SJSA1 (cell line): ENCODE measurements around the gene CMTM2. TPM values are rescaled to one million over a fixed set of nuclear protein-coding genes. Genes with fewer than 3 reads are reported as not detected.
"Not testable (repeated sequence)": the region's sequence is repeated elsewhere in the genome, so short reads cannot be mapped to it uniquely, and the experiment has no call there.

ENCODE experiments used
- DNase-seq, 2 experiments: peaks; one replicate each; pipeline ENCODE4 v3.0.0-alpha.2; 2015 to 2020; ENCODE audit warnings: low spot score in 2 of 2, low read depth in 1 of 2
- H3K27ac ChIP-seq: fragments of 250-450 bp; sonication (Bioruptor Pico); 2 replicates; pipeline ENCODE4 v1.5.1; 2020; ENCODE audit warnings: mild to moderate bottlenecking, moderate library complexity
- H3K27me3 ChIP-seq: fragments of 250-450 bp; sonication (Bioruptor Pico); replicated peaks from 2 replicates; pipeline ENCODE4 v1.5.1; 2020; ENCODE audit warnings: mild to moderate bottlenecking, moderate library complexity
- H3K36me3 ChIP-seq: fragments of 250-450 bp; sonication (Bioruptor Pico); 2 replicates; pipeline ENCODE4 v1.5.1; 2020; ENCODE audit warnings: mild to moderate bottlenecking
- H3K4me1 ChIP-seq: fragments of 250-450 bp; sonication (Bioruptor Pico); replicated peaks from 2 replicates; pipeline ENCODE4 v1.6.1; 2021; ENCODE audit warnings: mild to moderate bottlenecking
- H3K4me3 ChIP-seq: fragments of 250-450 bp; sonication (Bioruptor Pico); 2 replicates; pipeline ENCODE4 v1.5.1; 2020; ENCODE audit warnings: mild to moderate bottlenecking
- H3K9me3 ChIP-seq: fragments of 250-450 bp; sonication (Bioruptor Pico); replicated peaks from 2 replicates; pipeline ENCODE4 v1.5.1; 2020; ENCODE audit warnings: mild to moderate bottlenecking
- total RNA-seq: library from RNA; depleted of rRNA; stranded (reverse); fragments of >200 nt; shearing (Covaris generic); gene quantifications from 2 replicates; pipeline ENCODE4 v1.2.3, GENCODE V29; 2014

Gene CMTM2
- total RNA-seq, 1 experiment from 2014 or later, result not detected

GRCh38 chr16:66601471-66601870 lies 22.2 kb downstream of the CMTM2 start:
- Histone ChIP-seq H3K27ac (no peak overlapping the region), H3K36me3 (peaks cover 7% of the 10 kb centered on the region), H3K4me3 (no peak overlapping the region), H3K27me3 (no peaks in the 10 kb centered on the region), H3K4me1 (peaks cover 16% of the 10 kb centered on the region), H3K9me3 (no peaks in the 10 kb centered on the region)
- no peak for DNase-seq

DNA sequence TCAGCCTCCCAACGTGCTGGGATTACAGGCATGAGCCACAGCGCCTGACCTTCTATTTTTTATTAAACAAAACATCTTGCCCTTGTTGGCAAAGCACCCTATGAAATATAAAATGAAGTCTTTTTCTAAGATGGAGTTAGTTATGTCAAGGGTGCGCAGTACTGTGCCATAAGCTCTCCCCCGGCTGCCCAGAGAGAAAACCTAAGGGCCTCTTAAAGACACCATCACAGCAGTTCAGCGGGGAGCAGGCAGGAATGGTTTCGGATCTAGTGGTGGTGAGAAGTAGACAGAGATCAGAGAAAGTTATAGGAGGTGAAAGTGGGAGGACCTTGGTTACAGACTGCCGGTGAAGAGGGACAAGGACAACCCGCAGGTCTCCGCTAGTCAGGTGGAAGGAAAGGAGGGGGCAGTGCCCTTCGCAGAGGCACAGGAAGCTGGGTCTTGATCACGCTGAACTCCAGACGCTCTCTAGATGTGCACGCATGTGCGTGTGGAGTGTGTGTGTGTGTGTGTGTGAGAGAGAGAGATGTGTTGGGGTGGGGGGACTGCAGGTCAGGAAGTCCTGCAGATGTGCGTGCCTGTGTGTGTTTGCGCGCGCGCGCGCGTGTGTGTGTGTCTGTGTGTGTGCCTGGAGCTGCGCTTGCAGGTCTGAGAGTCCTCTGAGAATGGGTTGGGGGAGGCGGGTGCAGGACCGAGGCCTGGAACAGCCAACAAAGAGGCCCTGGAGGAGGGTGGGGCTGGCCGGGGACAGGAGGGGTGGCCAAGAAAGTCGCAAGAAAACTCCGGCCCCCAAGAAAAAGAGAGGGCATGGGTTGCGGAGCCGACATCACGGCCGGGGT lies 24.5 kb downstream of the CMTM2 start:
- H3K4me3 ChIP-seq, result peak overlapping the region; percentile 92
- peak; percentile 74 to 75 for DNase-seq
- H3K9me3 ChIP-seq, result no peaks in the 10 kb centered on the region
- peak overlapping the region; percentile 56 for H3K27ac ChIP-seq
- H3K36me3 ChIP-seq, result peaks cover 14% of the 10 kb centered on the region
- peaks cover 21% of the 10 kb centered on the region for H3K4me1 ChIP-seq
- no peaks in the 10 kb centered on the region for H3K27me3 ChIP-seq

DNA sequence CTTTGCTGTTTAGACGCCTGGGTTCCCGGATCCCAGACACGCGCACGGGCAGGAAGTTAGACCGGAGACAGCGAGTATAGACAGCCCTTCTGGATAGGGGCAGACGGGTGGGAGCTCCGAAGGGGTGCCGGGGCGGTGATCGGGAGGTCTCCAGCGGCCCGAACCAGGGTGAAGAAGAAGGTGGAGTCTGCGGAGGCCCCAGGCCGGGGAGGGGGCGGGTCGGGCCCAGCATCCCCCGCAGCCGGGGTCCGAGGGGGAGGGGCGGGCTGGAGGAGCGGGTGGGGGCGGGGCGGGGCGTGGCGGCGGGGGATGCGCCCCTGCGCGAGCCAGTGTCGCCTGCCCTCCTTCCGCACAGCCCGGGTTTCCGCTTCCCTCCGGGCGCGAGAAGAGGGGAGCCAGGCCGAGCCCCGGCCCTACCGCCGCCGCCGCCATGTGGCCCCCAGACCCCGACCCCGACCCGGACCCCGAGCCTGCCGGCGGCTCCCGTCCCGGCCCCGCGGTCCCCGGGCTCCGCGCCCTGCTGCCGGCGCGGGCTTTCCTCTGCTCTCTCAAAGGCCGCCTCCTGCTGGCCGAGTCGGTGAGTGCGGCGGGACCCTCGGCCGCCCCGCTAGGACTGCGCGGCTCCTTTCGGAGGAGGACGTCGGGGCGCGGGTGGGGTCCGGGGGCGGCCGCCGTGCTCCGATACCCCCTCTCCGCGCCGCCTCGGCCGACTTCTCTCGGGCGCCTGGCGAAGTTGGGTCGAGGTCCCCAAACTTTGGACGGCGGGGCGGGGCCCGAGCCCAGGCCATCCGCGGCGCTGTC lies 25.3 kb downstream of the CMTM2 start, which contains the start of gene CMTM3:
Gene CMTM3, plus strand, starts transcription at position 329 of the 801 bp plus-strand sequence. Its CDS starts 102 bp downstream, at position 431.
- Histone ChIP-seq H3K4me1 (peaks cover 24% of the 10 kb centered on the region), H3K4me3 (peak within 1 kb of the TSS; percentile 92), H3K27me3 (no peaks in the 10 kb centered on the region), H3K36me3 (peaks cover 22% of the 10 kb centered on the region), H3K9me3 (no peaks in the 10 kb centered on the region), H3K27ac (peak within 1 kb of the TSS; percentile 85)
- DNase-seq, result peak; percentile 72 to 73

- Histone ChIP-seq H3K36me3 (peaks cover 30% of the 10 kb centered on the region), H3K4me1 (peaks cover 24% of the 10 kb centered on the region), H3K27ac (peak overlapping the region; percentile 85), H3K9me3 (no peaks in the 10 kb centered on the region), H3K4me3 (peak overlapping the region; percentile 92), H3K27me3 (no peaks in the 10 kb centered on the region)
- DNase-seq, result peak; percentile 66 to 72
Observed at GRCh38 chr16:66605177-66605978, 26.1 kb downstream of the CMTM2 start.

DNA sequence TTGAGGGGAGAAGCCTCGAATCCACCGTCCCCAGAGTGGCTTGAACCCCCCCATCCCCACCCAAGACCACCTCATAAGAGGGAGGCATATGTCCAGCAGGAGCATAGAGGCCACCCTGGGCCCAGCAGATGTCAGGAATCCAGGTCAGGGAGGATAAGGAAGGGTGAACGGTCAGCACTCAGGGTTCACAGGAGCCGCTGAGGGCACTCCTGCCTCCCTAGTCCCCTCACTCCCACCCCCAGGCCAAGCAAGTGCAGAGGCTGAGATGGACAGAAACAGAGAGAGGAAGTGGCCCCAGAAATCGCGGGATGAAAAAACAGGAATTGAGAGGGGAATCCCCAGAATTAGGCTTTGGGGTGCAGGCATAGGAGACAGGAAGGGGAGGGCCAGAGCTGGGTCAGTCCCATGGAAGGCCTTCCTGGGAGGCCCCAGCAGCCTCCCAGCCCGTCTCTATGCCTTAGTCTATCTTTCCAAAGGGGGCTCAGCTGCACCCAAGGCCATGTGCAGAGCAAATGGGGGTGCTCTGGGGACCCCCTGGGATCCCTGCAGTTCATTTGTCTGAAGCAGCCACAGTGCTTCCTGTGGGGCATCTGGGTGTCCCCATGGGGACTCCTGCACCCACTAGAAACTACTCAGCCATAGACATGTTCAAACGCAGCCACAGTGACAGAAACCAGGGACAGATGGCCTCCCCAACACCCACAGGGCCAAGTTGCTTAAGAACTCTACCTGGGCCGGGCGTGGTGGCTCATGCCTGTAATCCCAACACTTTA lies 26.9 kb downstream of the CMTM2 start:
- no peak for DNase-seq
- Histone ChIP-seq H3K27ac (no peak overlapping the region), H3K36me3 (peaks cover 38% of the 10 kb centered on the region), H3K4me1 (peaks cover 24% of the 10 kb centered on the region), H3K27me3 (no peaks in the 10 kb centered on the region), H3K4me3 (peak overlapping the region; percentile 92), H3K9me3 (no peaks in the 10 kb centered on the region)

GRCh38 chr16:66608241-66609138 lies 29.2 kb downstream of the CMTM2 start:
- Histone ChIP-seq H3K36me3 (peaks cover 61% of the 10 kb centered on the region), H3K4me3 (no peak overlapping the region), H3K4me1 (peaks cover 24% of the 10 kb centered on the region), H3K9me3 (no peaks in the 10 kb centered on the region), H3K27ac (0 out of 2 replicates have a peak overlapping the region, but pooled peaks have one; percentile 11), H3K27me3 (no peaks in the 10 kb centered on the region)
- DNase-seq, result peak; percentile 80 to 91

GRCh38 chr16:66609139-66609510 lies 29.9 kb downstream of the CMTM2 start:
- Histone ChIP-seq H3K9me3 (no peaks in the 10 kb centered on the region), H3K4me3 (no peak overlapping the region), H3K36me3 (peaks cover 65% of the 10 kb centered on the region), H3K27ac (no peak overlapping the region), H3K4me1 (peaks cover 18% of the 10 kb centered on the region), H3K27me3 (no peaks in the 10 kb centered on the region)
- DNase-seq, result no peak

DNA sequence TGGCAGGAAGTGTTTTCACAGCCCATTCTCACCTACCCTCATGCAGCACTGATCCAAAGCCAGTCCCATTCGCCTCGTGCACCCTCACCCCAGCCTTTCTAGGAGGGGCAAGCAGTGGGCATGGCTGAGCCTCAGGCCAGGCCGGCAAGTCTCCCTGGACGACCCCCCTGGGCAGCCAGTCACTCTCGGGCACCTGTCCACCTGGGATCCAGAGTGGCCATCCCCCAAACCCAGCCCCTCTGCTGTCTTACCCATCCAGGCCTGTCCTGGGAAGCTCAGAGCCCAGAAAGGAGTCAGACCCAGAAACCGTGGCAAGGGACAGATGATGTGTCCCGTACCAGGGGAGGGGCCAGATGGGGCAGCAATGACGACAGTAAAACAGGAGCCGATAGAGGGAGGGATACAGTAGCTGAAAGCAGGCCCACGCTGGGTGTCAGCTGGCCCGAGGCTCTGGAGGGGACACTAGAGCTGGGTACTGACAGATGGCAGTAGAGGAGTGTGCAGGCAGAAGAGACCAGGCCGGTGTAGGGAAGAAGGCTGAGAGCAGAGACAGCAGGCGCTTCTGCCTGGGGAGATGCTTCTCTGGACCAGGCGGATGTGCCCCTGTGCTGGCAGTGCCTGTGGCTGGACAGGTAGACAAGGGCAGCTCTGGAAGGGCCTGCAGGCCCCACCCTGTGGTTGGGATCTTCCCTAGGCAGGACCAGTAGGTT lies 31.0 kb downstream of the CMTM2 start:
- peaks cover 17% of the 10 kb centered on the region for H3K4me1 ChIP-seq
- no peaks in the 10 kb centered on the region for H3K27me3 ChIP-seq
- DNase-seq, result no peak
- no peak overlapping the region for H3K27ac ChIP-seq
- peaks cover 61% of the 10 kb centered on the region for H3K36me3 ChIP-seq
- H3K4me3 ChIP-seq, result no peak overlapping the region
- no peaks in the 10 kb centered on the region for H3K9me3 ChIP-seq

- not testable (repeated sequence) for H3K4me3 ChIP-seq, H3K27ac ChIP-seq, DNase-seq, H3K9me3 ChIP-seq, H3K27me3 ChIP-seq, H3K4me1 ChIP-seq
- H3K36me3 ChIP-seq, result peaks cover 61% of the 10 kb centered on the region
Observed at GRCh38 chr16:66611911-66612310, 32.6 kb downstream of the CMTM2 start.

DNA sequence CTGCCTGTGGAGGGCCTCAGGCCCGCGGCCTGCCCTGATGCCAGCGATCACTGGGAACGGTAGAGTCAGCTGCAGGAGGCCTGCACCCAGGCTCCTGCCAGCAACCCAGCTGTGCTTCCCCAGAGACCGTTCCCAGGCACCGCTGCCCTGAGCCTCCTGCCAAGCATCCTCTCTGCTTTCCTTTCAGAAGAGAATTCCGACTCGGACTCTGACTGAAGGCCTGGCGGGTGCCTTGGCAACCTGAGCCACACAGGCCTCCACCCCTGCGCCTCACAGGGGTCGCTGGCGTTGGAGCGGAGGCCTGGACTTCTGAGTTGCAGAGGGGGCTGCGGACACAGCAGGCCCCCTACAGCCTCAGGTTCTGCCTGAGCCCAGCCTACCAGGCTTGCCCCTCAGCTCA lies 33.2 kb downstream of the CMTM2 start:
- Histone ChIP-seq H3K9me3 (no peaks in the 10 kb centered on the region), H3K36me3 (peaks cover 61% of the 10 kb centered on the region), H3K4me3 (no peak overlapping the region), H3K27me3 (no peaks in the 10 kb centered on the region; the same call in 1 of the 2 replicates), H3K4me1 (peaks cover 8% of the 10 kb centered on the region), H3K27ac (no peak overlapping the region)
- DNase-seq, result no peak

- Histone ChIP-seq H3K27ac (no peak overlapping the region), H3K36me3 (peaks cover 48% of the 10 kb centered on the region), H3K9me3 (no peaks in the 10 kb centered on the region), H3K27me3 (no peaks in the 10 kb centered on the region; the same call in 1 of the 2 replicates), H3K4me3 (no peak overlapping the region), H3K4me1 (peaks cover 15% of the 10 kb centered on the region)
- no peak for DNase-seq
Observed at GRCh38 chr16:66614161-66614802, 35.0 kb downstream of the CMTM2 start.
